HFF-Myc (cell line): ENCODE measurements around the gene TMEM198.
A peak's percentile ranks its signal among the peaks of the same experiment; 100 is the strongest.

Experiments
- DNase-seq: peaks from one replicate; pipeline ENCODE4 v3.0.0-alpha.2; 2011; ENCODE audit warnings: low read depth; ENCODE audit errors: extremely low read depth
- H3K4me3 ChIP-seq: replicated peaks from 2 replicates; pipeline ENCODE4 v1.5.1; 2011; ENCODE audit warnings: low read depth, mild to moderate bottlenecking, control low read depth, low read length
- CTCF ChIP-seq: IDR thresholded peaks from 2 replicates; pipeline ENCODE4 v1.5.1; 2012; ENCODE audit warnings: mild to moderate bottlenecking, low read depth, low read length, control low read depth; ENCODE audit errors: missing control alignments

TMEM198 gene

GRCh38 chr2:219539926-219540678 is 3.7 kb upstream of the TMEM198 start:
- TF ChIP-seq CTCF: no peak
- no peak overlapping the region for H3K4me3 ChIP-seq
- DNase-seq: no peak

GRCh38 chr2:219540784-219541504 is 2.9 kb upstream of the TMEM198 start:
- no peak for TF ChIP-seq CTCF
- DNase-seq: no peak
- no peak overlapping the region for H3K4me3 ChIP-seq

GRCh38 chr2:219541611-219542180 is 2.1 kb upstream of the TMEM198 start:
- TF ChIP-seq CTCF: peak; percentile 80
- no peak for DNase-seq

GRCh38 chr2:219542931-219543595 is 765 bp upstream of the TMEM198 start:
- H3K4me3 ChIP-seq: peak overlapping the region; percentile 73
- DNase-seq: no peak
- TF ChIP-seq CTCF: no peak

More at GRCh38 chr2:219541611-219542180, 2.1 kb upstream of the TMEM198 start:
- H3K4me3 ChIP-seq: peak overlapping the region; percentile 73; the same call in 1 of the 2 replicates

- no peak for TF ChIP-seq CTCF
- no peak for DNase-seq
- peak overlapping the region; percentile 73; the same call in 1 of the 2 replicates for H3K4me3 ChIP-seq
These were observed 739 bp downstream of the TMEM198 start for GRCh38 chr2:219544567-219544966.

- DNase-seq: no peak
- no peak for TF ChIP-seq CTCF
- no peak overlapping the region for H3K4me3 ChIP-seq
These were observed 1.6 kb downstream of the TMEM198 start for GRCh38 chr2:219545295-219545942.
